Measurements from ENCODE around the gene EID3. TPM values are rescaled to one million over a fixed set of nuclear protein-coding genes. Genes with fewer than 3 reads are reported as not detected.

Gene EID3
- total RNA-seq, 1 experiment from 2014 or later: 1.4 TPM

GRCh38 chr12:104280111-104280510, 23.4 kb upstream of the EID3 start:
- Histone ChIP-seq H3K4me1 (ENCODE audit: insufficient read depth, low read length) (no peaks in the 10 kb centered on the region; the same call in 1 of the 2 replicates), H3K23me2 (ENCODE audit: insufficient read length, low read depth, low read length, poor library complexity, severe bottlenecking) (no peaks in the 10 kb centered on the region), H3K27me3 (ENCODE audit: insufficient read depth, low read length) (no peaks in the 10 kb centered on the region), H3K14ac (ENCODE audit: insufficient read depth, low read length) (no peak overlapping the region), H2AK5ac (ENCODE audit: insufficient read length, low read length) (no peak overlapping the region), H3K18ac (ENCODE audit: insufficient read length, low read depth, low read length) (no peak overlapping the region), H2BK12ac (ENCODE audit: insufficient read length, low read depth, low read length) (no peak overlapping the region), H3K79me1 (ENCODE audit: insufficient read depth, low read depth, low read length, poor library complexity, severe bottlenecking) (no peaks in the 10 kb centered on the region), H3K79me2 (ENCODE audit: insufficient read depth, low read length) (no peaks in the 10 kb centered on the region), H3K4ac (ENCODE audit: low read depth, low read length) (no peak overlapping the region), H4K8ac (replicated peaks; ENCODE audit: insufficient read length, low read depth, low read length) (no peak overlapping the region), H2AFZ (ENCODE audit: low read length) (no peak overlapping the region), H3K27ac (ENCODE audit: insufficient read length, low read depth, low read length) (no peak overlapping the region), H3K23ac (ENCODE audit: insufficient read length, low read depth, low read length) (no peak overlapping the region), H2BK120ac (ENCODE audit: low read depth, low read length, poor library complexity, severe bottlenecking) (no peak overlapping the region), H3K9ac (ENCODE audit: extremely low read depth, insufficient read length, low read length) (no peak overlapping the region), H4K5ac (ENCODE audit: insufficient read length, low read depth, low read length) (no peak overlapping the region), H4K91ac (ENCODE audit: insufficient read length, low read depth, low read length) (no peak overlapping the region), H2BK15ac (ENCODE audit: low read depth, low read length) (no peak overlapping the region), H3T11ph (ENCODE audit: low read length) (no peak overlapping the region), H3K4me2 (ENCODE audit: insufficient read depth, insufficient read length, low read length) (no peak overlapping the region), H3K56ac (ENCODE audit: insufficient read length, low read depth, low read length) (no peak overlapping the region), H2BK20ac (ENCODE audit: low read depth, low read length, poor library complexity, severe bottlenecking) (no peak overlapping the region), H4K20me1 (ENCODE audit: control insufficient read depth, insufficient read depth, insufficient read length) (no peaks in the 10 kb centered on the region), H2BK5ac (ENCODE audit: insufficient read length, low read length) (no peak overlapping the region), H3K9me3 (ENCODE audit: control insufficient read depth, low read depth, low read length) (no peaks in the 10 kb centered on the region)
- TF ChIP-seq, protein P1, sequence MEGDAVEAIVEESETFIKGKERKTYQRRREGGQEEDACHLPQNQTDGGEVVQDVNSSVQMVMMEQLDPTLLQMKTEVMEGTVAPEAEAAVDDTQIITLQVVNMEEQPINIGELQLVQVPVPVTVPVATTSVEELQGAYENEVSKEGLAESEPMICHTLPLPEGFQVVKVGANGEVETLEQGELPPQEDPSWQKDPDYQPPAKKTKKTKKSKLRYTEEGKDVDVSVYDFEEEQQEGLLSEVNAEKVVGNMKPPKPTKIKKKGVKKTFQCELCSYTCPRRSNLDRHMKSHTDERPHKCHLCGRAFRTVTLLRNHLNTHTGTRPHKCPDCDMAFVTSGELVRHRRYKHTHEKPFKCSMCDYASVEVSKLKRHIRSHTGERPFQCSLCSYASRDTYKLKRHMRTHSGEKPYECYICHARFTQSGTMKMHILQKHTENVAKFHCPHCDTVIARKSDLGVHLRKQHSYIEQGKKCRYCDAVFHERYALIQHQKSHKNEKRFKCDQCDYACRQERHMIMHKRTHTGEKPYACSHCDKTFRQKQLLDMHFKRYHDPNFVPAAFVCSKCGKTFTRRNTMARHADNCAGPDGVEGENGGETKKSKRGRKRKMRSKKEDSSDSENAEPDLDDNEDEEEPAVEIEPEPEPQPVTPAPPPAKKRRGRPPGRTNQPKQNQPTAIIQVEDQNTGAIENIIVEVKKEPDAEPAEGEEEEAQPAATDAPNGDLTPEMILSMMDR (conservative IDR thresholded peaks at IDR 0.05): no peak
- no CpG with 5 or more reads among the region's 1 CpG for WGBS (ENCODE audit: extremely low coverage, insufficient read length, low lambda C conversion rate)
- DNase-seq: no peak
- Mint-ChIP-seq H3K27ac (no peak overlapping the region), H3K4me3 (no peak overlapping the region), H3K9me3 (peaks cover 2 to 3% of the 10 kb centered on the region in 2 experiments; a peak in 3 of 5 replicates), H3K36me3 (ENCODE audit: insufficient read depth in 1 of 3, low read depth in 3 of 3) (no peaks in the 10 kb centered on the region), H3K4me1 (peaks cover 7 to 14% of the 10 kb centered on the region in 2 experiments), H3K27me3 (ENCODE audit: low read depth) (peaks cover 3% of the 10 kb centered on the region; the same call in 1 of the 2 replicates)

Data from H9 (cell line).